Hepatocyte (in vitro differentiated cells): Measurements from ENCODE around the gene AKR1B15.

Source experiments
- CTCF ChIP-seq: fragments of 200-600 bp; sonication (generic); IDR thresholded peaks from 2 replicates; pipeline ENCODE4 v1.5.1; 2016; ENCODE audit warnings: antibody characterized with exemption, mild to moderate bottlenecking; ENCODE audit not compliant: poor library complexity
- EZH2phosphoT487 ChIP-seq: fragments of 200-600 bp; sonication (generic); IDR thresholded peaks from one replicate; pipeline ENCODE4 v1.6.1; 2018; ENCODE audit warnings: antibody characterized with exemption, mild to moderate bottlenecking, low read depth, moderate library complexity; ENCODE audit not compliant: unreplicated experiment, severe bottlenecking

GRCh38 chr7:134513169-134513752 lies 35.6 kb upstream of the AKR1B15 start:
- peak; percentile 74 for TF ChIP-seq CTCF
- TF ChIP-seq EZH2phosphoT487 = no peak
